ENCODE data around the gene SETX.

- TF ChIP-seq POLR2AphosphoS5 (IDR thresholded peaks at IDR 0.05) (no peak), CTCF (IDR thresholded peaks at IDR 0.05) (no peak)
Measured at GRCh38 chr9:132366481-132366880, 11.7 kb upstream of the SETX start.
